Body of pancreas (tissue), 4 donors: ENCODE data around the gene ZDHHC1. TPM values are rescaled to one million over a fixed set of nuclear protein-coding genes. Genes with fewer than 3 reads are reported as not detected.

Source experiments
- ATAC-seq: fragments of 150-250 bp; one replicate; pipeline ENCODE4 v1.9.1; 2016
- DNase-seq, 4 donors: peaks; one replicate each; pipeline ENCODE4 v3.0.0-alpha.2; 2019
- H3K27ac ChIP-seq, 4 donors: fragments of 200-600 bp; sonication (generic); 1 replicate in 3 of 4; 2 replicates in 1 of 4; pipeline versions ENCODE4 v1.5.1 to v1.6.1; 2016 to 2019; ENCODE audit warnings: mild to moderate bottlenecking in 1 of 4, mixed read lengths in 1 of 4, moderate library complexity in 1 of 4
- H3K27me3 ChIP-seq, 2 donors: fragments of 200-600 bp; sonication (generic); one replicate each; pipeline ENCODE4 v1.6.0; 2016; ENCODE audit warnings: mild to moderate bottlenecking in 1 of 2
- H3K36me3 ChIP-seq, 2 donors: fragments of 200-600 bp; sonication (generic); replicated peaks in 1 of 2; 2 replicates each; pipeline ENCODE4 v1.5.1; 2016; ENCODE audit warnings: low read depth in 2 of 2; ENCODE audit not compliant: insufficient read depth in 1 of 2
- H3K4me1 ChIP-seq: fragments of 200-600 bp; sonication (generic); one replicate; pipeline ENCODE4 v1.6.0; 2016
- H3K4me3 ChIP-seq, 2 donors: fragments of 200-600 bp; sonication (generic); 1 replicate in 1 of 2; 2 replicates in 1 of 2; pipeline ENCODE4 v1.5.1; 2016 to 2019
- H3K9me3 ChIP-seq, 3 donors: fragments of 200-600 bp; sonication (generic); 1 replicate in 2 of 3; 2 replicates in 1 of 3; pipeline ENCODE4 v1.5.1; 2016
- CTCF ChIP-seq, 7 experiments: fragments of 450-650 bp in 4 of 7; fragments of 200-600 bp in 3 of 7; sonication (generic) in 3 of 7; IDR thresholded peaks; one replicate each; pipeline ENCODE4 v1.5.1; 2016 to 2019; ENCODE audit warnings: antibody characterized with exemption in 7 of 7
- POLR2A ChIP-seq, 3 donors: fragments of 450-650 bp; IDR thresholded peaks; one replicate each; pipeline ENCODE4 v1.6.1; 2016; ENCODE audit warnings: antibody characterized with exemption in 3 of 3, mild to moderate bottlenecking in 2 of 3
- whole genome bisulfite sequencing, 2 donors: methylation state at CpG; one replicate each; pipeline ENCODE4 v1.1.5; 2017; 5-methylcytosine and 5-hydroxymethylcytosine counted together
- intact Hi-C: fragments of 100-400 bp; cut with DNase I; formaldehyde crosslinking; loops from one replicate; pipeline ENCODE4 v1.15.1; 2023
- total RNA-seq, 2 donors: library from RNA; depleted of rRNA; stranded (reverse); fragments of >200 nt; gene quantifications; one replicate each; pipeline ENCODE4 v1.1.0, GENCODE V29; 2016

Gene ZDHHC1
- total RNA-seq, 2 donors from 2014 or later: 13.0 to 57.0 TPM

GRCh38 chr16:67406111-67406971 is 9.9 kb downstream of the ZDHHC1 start:
- Histone ChIP-seq H3K4me1 (peaks cover 26% of the 10 kb centered on the region), H3K27ac (peak overlapping the region in 3 of 4 donors; percentile 85 to 94 (median 89)), H3K4me3 (no peak overlapping the region), H3K36me3 (no peaks in the 10 kb centered on the region), H3K27me3 (no peaks in the 10 kb centered on the region), H3K9me3 (no peaks in the 10 kb centered on the region)
- 84 to 94% methylated on average over 7 to 18 of the region's 18 CpGs for WGBS, 2 donors
- intact Hi-C loops: no loop called here
- DNase-seq (no peak), ATAC-seq (no peak)
- no peak for TF ChIP-seq CTCF (IDR thresholded peaks at IDR 0.05)

GRCh38 chr16:67405336-67405735 is 10.9 kb downstream of the ZDHHC1 start:
- DNase-seq (no peak), ATAC-seq (no peak)
- H3K4me3 ChIP-seq: no peak overlapping the region
- H3K36me3 ChIP-seq: no peaks in the 10 kb centered on the region
- no peaks in the 10 kb centered on the region for H3K27me3 ChIP-seq
- H3K27ac ChIP-seq: peak overlapping the region; percentile 85 to 94 (median 88)
- TF ChIP-seq POLR2A (IDR thresholded peaks at IDR 0.05) (no peak), CTCF (IDR thresholded peaks at IDR 0.05) (no peak)
- H3K9me3 ChIP-seq: no peaks in the 10 kb centered on the region
- peaks cover 26% of the 10 kb centered on the region for H3K4me1 ChIP-seq
- intact Hi-C loops: no loop called here
- 79 to 82% methylated on average over 8 of the region's 8 CpGs for WGBS, 2 donors

GRCh38 chr16:67404740-67405226 is 11.5 kb downstream of the ZDHHC1 start:
- ATAC-seq (peak; percentile 94), DNase-seq (peak; percentile 77 to 94 (median 90))
- H3K27ac ChIP-seq: peak overlapping the region; percentile 85 to 94 (median 88)
- WGBS, 2 donors: 41 to 49% methylated on average over 5 of the region's 5 CpGs
- peaks cover 28% of the 10 kb centered on the region for H3K4me1 ChIP-seq
- intact Hi-C loops: no loop called here
- TF ChIP-seq POLR2A (IDR thresholded peaks at IDR 0.05) (peak in 2 of 3 donors; percentile 59 to 61), CTCF (IDR thresholded peaks at IDR 0.05) (no peak)
- no peaks in the 10 kb centered on the region for H3K36me3 ChIP-seq
- H3K27me3 ChIP-seq: no peaks in the 10 kb centered on the region
- no peak overlapping the region for H3K4me3 ChIP-seq
- no peaks in the 10 kb centered on the region for H3K9me3 ChIP-seq

- intact Hi-C loops: no loop called here
- TF ChIP-seq CTCF (IDR thresholded peaks at IDR 0.05) (no peak), POLR2A (IDR thresholded peaks at IDR 0.05) (no peak)
- Histone ChIP-seq H3K4me1 (peaks cover 35% of the 10 kb centered on the region), H3K9me3 (no peaks in the 10 kb centered on the region), H3K4me3 (no peak overlapping the region), H3K27ac (peak overlapping the region; percentile 85 to 94 (median 88)), H3K27me3 (no peaks in the 10 kb centered on the region), H3K36me3 (no peaks in the 10 kb centered on the region)
- no peak for DNase-seq
- no peak for ATAC-seq
- 58 to 71% methylated on average over 10 to 12 of the region's 12 CpGs for WGBS, 2 donors
These were observed 12.2 kb downstream of the ZDHHC1 start for GRCh38 chr16:67403976-67404555.
